WTC11 (cell line): ENCODE measurements around the gene TMEM183A.

Experiments used
- CREM ChIP-seq: sonication (generic); formaldehyde crosslinking; IDR thresholded peaks from 2 replicates; pipeline ENCODE4 v1.8.1; 2022; ENCODE audit warnings: mild to moderate bottlenecking, missing genetic modification reagents, moderate library complexity
- ERG ChIP-seq: fragments of 250-450 bp; sonication (Bioruptor Pico); IDR thresholded peaks from 2 replicates; pipeline ENCODE4 v1.8.0; 2021; ENCODE audit warnings: mild to moderate bottlenecking

GRCh38 chr1:203051841-203052324 is 44.7 kb downstream of the TMEM183A start:
- TF ChIP-seq CREM (CRISPR knock-in tag): no peak
- no peak for TF ChIP-seq ERG (CRISPR knock-in tag)
